Measurements from ENCODE around the gene TTBK2.

The TTBK2 gene

GRCh38 chr15:42726114-42726513, 194.5 kb downstream of the TTBK2 start:
- no peak overlapping the region for H3K4me3 ChIP-seq (replicated peaks; ENCODE audit: low read depth, low read length)
- DNase-seq (ENCODE audit: extremely low read depth, low read depth), result no peak
- TF ChIP-seq CTCF (IDR thresholded peaks at IDR 0.05; ENCODE audit: low read depth, low read length, missing control alignments), result no peak

GRCh38 chr15:42725331-42725903, 195.2 kb downstream of the TTBK2 start:
- no peak for DNase-seq (ENCODE audit: extremely low read depth, low read depth)
- no peak overlapping the region for H3K4me3 ChIP-seq (replicated peaks; ENCODE audit: low read depth, low read length)
- TF ChIP-seq CTCF (IDR thresholded peaks at IDR 0.05; ENCODE audit: low read depth, low read length, missing control alignments), result no peak

- no peak for TF ChIP-seq CTCF (IDR thresholded peaks at IDR 0.05; ENCODE audit: low read depth, low read length, missing control alignments)
- H3K4me3 ChIP-seq (replicated peaks; ENCODE audit: low read depth, low read length), result no peak overlapping the region
- no peak for DNase-seq (ENCODE audit: extremely low read depth, low read depth)
Observed at GRCh38 chr15:42724276-42724675, 196.3 kb downstream of the TTBK2 start.

GRCh38 chr15:42723068-42723467, 197.5 kb downstream of the TTBK2 start:
- peak; percentile 5 for TF ChIP-seq CTCF (IDR thresholded peaks at IDR 0.05; ENCODE audit: low read depth, low read length, missing control alignments)
- DNase-seq (ENCODE audit: extremely low read depth, low read depth), result no peak
- no peak overlapping the region for H3K4me3 ChIP-seq (replicated peaks; ENCODE audit: low read depth, low read length)

GRCh38 chr15:42721916-42722315, 198.7 kb downstream of the TTBK2 start:
- no peak for TF ChIP-seq CTCF (IDR thresholded peaks at IDR 0.05; ENCODE audit: low read depth, low read length, missing control alignments)
- H3K4me3 ChIP-seq (replicated peaks; ENCODE audit: low read depth, low read length), result no peak overlapping the region
- DNase-seq (ENCODE audit: extremely low read depth, low read depth), result no peak

- no peak for DNase-seq (ENCODE audit: extremely low read depth, low read depth)
- no peak for TF ChIP-seq CTCF (IDR thresholded peaks at IDR 0.05; ENCODE audit: low read depth, low read length, missing control alignments)
- no peak overlapping the region for H3K4me3 ChIP-seq (replicated peaks; ENCODE audit: low read depth, low read length)
Observed at GRCh38 chr15:42721016-42721415, 199.6 kb downstream of the TTBK2 start.

- no peak overlapping the region for H3K4me3 ChIP-seq (replicated peaks; ENCODE audit: low read depth, low read length)
- TF ChIP-seq CTCF (IDR thresholded peaks at IDR 0.05; ENCODE audit: low read depth, low read length, missing control alignments), result no peak
Observed at GRCh38 chr15:42720071-42720470, 200.5 kb downstream of the TTBK2 start.

More at GRCh38 chr15:42720071-42720470, 200.5 kb downstream of the TTBK2 start:
- DNase-seq (ENCODE audit: extremely low read depth, low read depth), result no peak

Data from HFF-Myc (cell line).